Prostate gland (tissue), 2 donors: ENCODE results near the gene CTNNA3.

Source experiments
- CTCF ChIP-seq, 4 experiments: fragments of 200-600 bp in 2 of 4; fragments of 450-650 bp in 2 of 4; sonication (generic) in 2 of 4; IDR thresholded peaks; 1 replicate in 3 of 4; 2 replicates in 1 of 4; pipeline ENCODE4 v1.5.1; 2016 to 2019; ENCODE audit warnings: antibody characterized with exemption in 4 of 4, mild to moderate bottlenecking in 2 of 4, moderate library complexity in 2 of 4
- POLR2A ChIP-seq: fragments of 450-650 bp; IDR thresholded peaks from one replicate; pipeline ENCODE4 v1.6.1; 2016; ENCODE audit warnings: antibody characterized with exemption, mild to moderate bottlenecking

- no peak for TF ChIP-seq POLR2A
- no peak for TF ChIP-seq CTCF (IDR thresholded peaks at IDR 0.05)
These were observed 859.9 kb downstream of the CTNNA3 start for GRCh38 chr10:66836057-66836456.
